22Rv1 (cell line): ENCODE data around the gene USP11.

ENCODE experiments used
- ZFX ChIP-seq: fragments of 450-650 bp; IDR thresholded peaks from 2 replicates; pipeline ENCODE4 v1.6.1; 2017; ENCODE audit warnings: antibody characterized with exemption, borderline replicate concordance
- TF ChIP-seq, protein P1 (sequence below): fragments of 450-650 bp; IDR thresholded peaks from 2 replicates; pipeline ENCODE4 v1.5.1; 2017; ENCODE audit warnings: mild to moderate bottlenecking

DNA sequence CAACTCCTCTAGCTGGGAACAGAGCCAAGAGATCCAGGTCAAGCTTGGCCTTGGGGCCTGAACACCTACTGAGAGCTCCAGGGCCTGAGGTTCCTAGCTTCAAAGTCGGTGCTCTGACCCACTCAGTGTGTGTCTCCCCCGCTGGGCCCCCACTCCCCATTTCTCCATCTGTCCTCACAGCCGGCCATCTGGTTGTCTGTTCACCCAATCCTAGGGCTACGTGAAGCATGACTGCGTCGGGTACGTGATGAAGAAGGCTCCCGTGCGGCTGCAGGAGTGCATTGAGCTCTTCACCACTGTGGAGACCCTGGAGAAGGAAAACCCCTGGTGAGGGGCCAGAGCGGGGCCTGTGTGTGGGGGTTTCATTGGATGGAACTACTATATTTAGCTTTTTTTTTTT, 12.3 kb downstream of the USP11 start:
- TF ChIP-seq, protein P1, sequence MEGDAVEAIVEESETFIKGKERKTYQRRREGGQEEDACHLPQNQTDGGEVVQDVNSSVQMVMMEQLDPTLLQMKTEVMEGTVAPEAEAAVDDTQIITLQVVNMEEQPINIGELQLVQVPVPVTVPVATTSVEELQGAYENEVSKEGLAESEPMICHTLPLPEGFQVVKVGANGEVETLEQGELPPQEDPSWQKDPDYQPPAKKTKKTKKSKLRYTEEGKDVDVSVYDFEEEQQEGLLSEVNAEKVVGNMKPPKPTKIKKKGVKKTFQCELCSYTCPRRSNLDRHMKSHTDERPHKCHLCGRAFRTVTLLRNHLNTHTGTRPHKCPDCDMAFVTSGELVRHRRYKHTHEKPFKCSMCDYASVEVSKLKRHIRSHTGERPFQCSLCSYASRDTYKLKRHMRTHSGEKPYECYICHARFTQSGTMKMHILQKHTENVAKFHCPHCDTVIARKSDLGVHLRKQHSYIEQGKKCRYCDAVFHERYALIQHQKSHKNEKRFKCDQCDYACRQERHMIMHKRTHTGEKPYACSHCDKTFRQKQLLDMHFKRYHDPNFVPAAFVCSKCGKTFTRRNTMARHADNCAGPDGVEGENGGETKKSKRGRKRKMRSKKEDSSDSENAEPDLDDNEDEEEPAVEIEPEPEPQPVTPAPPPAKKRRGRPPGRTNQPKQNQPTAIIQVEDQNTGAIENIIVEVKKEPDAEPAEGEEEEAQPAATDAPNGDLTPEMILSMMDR = no peak
- TF ChIP-seq ZFX = no peak
